ENCODE measurements around the gene MIF4GD.
A peak's percentile ranks its signal among the peaks of the same experiment; 100 is the strongest.
"Not testable (repeated sequence)": the region's sequence is repeated elsewhere in the genome, so short reads cannot be mapped to it uniquely, and the experiment has no call there.

MIF4GD gene

DNA sequence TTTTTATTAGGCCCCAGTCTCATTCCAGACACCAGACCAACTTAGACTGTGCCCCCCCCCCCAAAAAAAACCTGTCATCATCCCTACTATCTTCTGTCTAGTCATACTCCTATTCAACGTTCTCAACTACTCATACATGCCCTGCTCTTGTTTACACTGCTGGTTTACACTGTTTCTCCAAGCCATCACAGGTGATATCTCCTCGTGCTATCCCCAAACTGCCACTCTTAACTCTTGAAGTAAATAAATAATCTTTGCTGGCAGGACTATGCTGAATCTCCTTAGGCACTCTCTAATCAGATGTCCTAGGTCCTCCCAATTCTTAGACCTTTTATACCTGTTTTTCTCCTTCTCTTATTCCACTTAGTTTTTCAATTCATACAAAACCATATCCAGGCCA lies 13.8 kb downstream of the MIF4GD start:
- ATAC-seq = not testable (repeated sequence)

DNA sequence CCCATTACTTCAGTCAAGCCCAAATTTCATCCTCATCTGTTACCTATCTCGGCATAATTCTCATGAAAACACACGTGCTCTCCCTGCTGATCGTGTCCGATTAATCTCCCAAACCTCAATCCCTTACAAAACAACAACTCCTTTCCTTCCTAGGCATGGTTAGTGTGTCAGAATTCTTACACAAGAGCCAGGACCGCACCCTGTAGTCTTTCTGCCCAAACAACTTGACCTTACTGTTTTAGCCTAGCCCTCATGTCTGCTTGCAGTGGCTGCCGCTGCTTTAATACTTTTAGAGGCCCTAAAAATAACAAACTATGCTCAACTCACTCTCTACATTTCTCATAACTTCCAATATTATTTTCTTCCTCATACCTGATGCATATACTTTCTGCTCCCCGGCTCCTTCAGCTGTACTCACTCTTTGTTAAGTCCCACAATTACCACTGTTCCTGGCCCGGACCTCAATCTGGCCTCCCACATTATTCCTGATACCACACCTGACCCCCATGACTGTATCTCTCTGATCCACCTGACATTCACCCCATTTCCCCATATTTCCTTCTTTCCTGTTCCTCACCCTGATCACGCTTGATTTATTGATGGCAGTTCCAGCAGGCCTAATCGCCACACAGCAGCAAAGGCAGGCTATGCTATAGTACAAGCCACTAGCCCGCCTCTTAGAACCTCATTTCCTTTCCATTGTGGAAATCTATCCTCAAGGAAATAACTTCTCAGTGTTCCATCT lies 14.9 kb downstream of the MIF4GD start:
- not testable (repeated sequence) for ATAC-seq

GRCh38 chr17:75252039-75252816 lies 18.8 kb downstream of the MIF4GD start:
- no peak for ATAC-seq

DNA sequence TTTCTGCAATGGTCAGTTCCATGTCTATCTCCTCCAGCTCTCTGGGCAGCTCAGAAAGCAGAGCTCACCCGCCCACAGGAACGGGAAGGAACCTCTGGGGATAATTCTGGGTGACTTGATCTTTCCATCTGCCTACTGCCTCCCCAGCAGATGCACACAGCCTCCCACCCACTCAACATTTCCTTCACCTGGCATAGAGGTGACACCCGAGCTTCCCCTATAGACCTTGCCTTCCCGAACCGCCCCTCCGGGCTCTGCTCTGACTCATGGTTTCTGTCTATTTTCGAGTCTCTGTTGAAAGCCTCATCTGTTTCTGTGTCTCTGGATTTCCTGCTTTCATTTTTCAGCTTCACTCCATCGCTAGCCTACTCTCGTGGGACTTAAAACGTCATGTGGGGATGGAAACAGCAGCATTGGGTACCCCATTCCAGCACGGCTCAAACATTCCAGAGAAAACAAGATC lies 21.0 kb downstream of the MIF4GD start:
- ATAC-seq = peak; percentile 99

GRCh38 chr17:75249564-75249963 lies 21.5 kb downstream of the MIF4GD start:
- peak in 1 of 2 donors; percentile 11 for ATAC-seq

GRCh38 chr17:75246404-75246803 lies 24.6 kb downstream of the MIF4GD start:
- ATAC-seq = no peak

DNA sequence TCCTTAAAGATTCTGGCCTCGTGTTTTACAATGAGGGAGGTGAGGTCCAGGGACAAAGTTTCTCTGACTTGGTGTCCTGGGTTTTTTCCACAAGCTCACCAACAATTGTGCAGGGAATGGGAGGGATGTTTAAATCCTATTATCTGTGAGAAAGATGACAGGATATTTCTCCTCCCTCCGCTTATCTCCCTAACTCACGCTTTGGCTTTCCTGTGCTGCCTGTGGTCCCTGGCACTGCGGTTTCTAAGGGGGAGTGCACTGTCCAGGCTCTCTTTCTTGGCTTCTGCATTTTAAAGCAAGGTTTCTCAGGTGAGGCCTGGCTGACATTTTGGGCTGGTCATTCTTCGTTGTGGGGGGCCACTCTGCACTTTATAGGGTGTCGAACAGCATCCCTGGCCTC lies 26.0 kb downstream of the MIF4GD start:
- ATAC-seq = no peak

DNA sequence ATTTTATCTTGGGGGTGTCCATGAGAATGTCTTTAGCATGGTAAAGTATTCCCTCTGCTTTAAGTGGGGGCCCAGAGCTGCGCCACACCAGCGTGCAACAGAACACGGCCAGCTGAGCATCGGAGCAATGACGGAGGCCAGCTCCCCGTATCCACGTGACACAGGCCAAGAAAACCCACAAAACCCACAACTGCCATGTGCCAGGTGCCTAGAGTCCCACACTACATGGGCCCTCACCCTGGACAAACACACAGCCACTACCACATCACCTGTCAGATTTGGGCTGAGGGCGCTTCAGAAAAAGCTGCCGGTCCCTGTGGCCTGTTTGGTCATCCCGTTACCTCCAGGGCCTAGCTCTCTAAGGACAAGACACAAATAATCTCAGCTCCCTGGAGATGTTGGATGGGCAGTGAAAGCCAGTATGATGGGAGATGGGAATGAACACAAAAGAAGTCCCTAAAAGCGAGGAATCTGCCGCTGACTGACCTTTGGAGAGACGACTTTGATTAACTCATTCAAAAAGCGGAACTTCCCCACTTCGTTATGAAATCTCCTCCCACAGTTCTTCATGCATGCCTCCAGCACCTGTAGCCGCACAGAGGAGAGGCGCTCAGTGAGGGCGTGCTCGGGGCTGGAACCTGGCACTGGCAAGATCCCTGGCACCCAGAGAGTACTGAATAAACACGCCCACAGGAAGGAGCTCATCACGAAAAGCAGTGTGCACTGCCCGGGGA lies 26.7 kb downstream of the MIF4GD start:
- no peak for ATAC-seq

DNA sequence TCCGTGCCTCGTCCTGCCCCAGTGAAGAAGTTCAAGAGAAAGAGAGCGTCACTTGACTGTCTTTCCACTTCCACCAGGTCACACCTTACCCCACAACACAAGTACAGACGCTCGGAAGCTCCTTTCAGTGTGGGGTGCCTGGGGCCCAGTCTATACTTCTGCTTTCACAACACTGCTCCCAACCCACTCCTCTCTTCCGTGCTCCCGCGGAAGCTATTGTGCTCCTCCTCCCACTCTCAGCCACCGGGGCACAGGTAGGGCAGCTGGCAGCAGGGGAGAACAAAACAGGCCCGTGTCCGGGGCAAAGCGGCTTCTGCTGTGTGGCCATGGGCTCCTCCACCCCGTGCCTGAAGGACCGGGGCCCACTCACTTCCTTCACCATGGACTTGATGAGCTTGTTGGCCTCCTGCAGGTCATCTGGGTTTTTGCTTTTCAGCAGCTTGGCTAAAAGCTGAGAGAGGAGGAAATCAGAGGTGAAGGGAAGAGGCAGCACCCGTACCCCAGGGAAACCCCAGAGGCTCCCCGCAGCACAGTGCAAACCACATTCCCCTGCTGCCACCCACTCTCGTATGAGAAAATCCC lies 28.5 kb downstream of the MIF4GD start:
- ATAC-seq = peak; percentile 8 to 30

DNA sequence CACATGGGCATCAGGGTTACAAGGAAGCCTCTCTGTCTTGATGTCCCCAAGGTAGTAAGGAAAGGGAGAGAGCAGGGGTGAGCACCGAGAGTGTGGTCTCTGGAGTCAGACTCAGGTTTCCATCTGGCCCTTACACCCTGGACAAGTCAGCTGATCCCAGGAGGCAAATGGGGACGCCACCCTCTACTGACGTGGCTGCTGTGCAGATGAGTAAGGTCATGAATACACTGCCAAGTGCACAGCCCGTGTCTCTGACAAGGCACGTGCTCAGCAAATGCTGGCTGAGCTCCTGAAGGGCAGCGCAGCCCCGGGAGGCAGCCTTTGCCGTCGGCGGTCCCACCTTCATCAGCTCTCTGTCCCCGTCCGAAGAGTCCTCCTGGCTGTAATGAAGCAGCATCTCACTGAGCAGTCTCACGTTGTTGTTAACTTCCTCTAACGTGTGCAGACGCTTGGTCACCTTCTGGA lies 29.0 kb downstream of the MIF4GD start:
- no peak for ATAC-seq

- ATAC-seq = no peak
Observed at GRCh38 chr17:75241502-75241901, 29.5 kb downstream of the MIF4GD start.

DNA sequence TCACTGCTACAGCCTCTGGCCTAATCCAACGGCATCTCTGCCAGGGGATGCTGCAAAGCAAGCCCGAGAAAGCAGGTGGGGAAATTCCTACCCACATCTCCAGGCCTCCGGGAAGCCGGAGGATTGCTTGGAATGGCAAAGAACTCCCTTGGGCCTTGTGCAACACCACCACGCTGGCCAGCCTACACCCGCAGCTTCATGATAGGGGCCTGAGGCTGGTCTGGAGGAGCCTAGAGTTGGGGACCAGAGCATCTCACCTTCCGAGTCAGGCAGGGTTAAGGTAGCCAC lies 29.9 kb downstream of the MIF4GD start:
- no peak for ATAC-seq

- ATAC-seq = peak in 1 of 2 donors; percentile 44
Observed at GRCh38 chr17:75240394-75241142, 30.5 kb downstream of the MIF4GD start.

DNA sequence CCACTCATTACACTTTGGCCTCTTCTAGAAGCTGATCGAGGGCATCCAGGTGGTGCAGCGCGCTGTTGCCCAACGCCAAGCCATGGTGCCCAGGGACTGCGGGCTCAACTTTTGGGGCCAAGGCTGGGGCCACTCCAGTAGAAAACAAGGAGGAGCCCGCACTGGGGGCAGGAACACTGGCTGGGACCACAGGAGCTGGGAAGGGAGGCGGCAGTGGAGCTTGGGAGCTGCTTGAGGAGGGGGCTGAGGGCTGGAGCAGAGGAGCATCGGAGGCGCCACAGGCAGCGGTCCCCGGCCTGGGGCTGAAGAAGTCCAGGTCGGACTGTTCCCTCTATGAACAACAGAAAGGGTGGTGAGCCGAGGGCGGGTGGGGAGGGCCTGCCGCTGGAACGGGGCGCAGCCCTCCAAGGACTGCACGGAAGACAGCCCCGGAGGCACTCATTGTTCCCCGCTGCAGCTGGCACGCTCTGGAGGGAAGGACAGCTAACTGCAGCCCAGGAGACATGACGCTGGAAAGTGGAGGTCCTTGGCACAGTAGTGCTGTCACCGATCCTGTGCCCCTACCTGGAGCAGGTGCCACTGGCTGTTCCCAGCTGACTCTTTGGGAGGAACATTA lies 31.1 kb downstream of the MIF4GD start:
- no peak for ATAC-seq

DNA sequence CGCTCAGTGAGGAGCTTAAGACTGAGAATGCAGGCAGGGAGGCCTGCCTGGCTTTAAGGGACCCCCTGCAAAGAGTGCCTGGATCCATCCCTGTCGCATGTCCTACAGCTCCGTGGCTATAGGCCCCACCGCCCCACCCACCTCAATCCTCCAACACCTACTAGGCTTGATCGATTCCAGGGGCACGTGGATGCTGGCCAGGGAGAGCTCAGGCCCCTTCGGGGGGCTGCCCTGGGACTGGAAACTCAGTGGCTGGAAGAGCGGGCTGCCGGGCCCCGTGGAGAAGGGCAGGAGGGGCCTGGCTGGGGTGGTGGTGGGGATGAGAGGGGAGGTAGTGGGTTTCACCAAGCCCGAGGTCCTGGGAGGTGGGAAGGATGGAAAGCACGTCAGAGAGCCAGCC lies 31.8 kb downstream of the MIF4GD start:
- no peak for ATAC-seq

GRCh38 chr17:75238684-75239191 lies 32.3 kb downstream of the MIF4GD start:
- ATAC-seq = peak; percentile 71 to 84

DNA sequence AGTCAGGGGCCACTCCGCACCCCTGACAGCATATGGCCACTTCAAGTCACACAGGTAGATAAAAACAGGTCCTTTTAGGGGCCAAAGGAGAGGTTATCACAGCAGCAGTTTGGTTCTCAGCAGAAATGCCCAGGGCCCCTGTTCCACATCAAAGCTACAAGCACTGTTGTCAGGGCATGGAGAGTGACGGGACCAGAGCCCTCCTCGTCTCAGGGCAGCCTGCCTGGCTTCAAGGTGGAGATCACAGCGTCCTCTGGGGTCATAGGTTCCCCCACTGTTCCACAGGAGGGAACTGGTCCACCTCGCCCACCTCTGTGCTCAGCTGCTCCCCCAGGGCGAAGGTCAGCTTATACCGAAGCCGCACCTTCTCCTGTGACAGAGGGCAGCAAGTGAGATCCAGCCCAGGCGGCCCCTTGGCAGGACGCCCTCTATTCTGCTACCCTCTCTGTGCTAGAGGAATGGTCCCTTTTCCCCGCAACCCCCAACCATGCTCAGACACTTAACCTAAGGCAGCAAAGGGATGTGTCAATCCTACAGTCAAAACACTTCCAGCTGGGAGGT lies 32.9 kb downstream of the MIF4GD start:
- no peak for ATAC-seq

GRCh38 chr17:75237100-75238014 lies 33.7 kb downstream of the MIF4GD start:
- ATAC-seq = no peak

- ATAC-seq = no peak
Observed at GRCh38 chr17:75232786-75233185, 38.2 kb downstream of the MIF4GD start.
